WTC11 (cell line): ENCODE results near the gene APMAP. TPM values are rescaled to one million over a fixed set of nuclear protein-coding genes. Genes with fewer than 3 reads are reported as not detected.

Source experiments
- ATAC-seq: fragments of 200-7000 bp; cut with Tn5 transposase; 2 replicates; pipeline ENCODE4 v1.10.0; 2021; ENCODE audit warnings: mild to moderate bottlenecking, moderate library complexity
- CTCF ChIA-PET: fragments of 300-600 bp; sonication (Branson Sonifier 250); formaldehyde crosslinking; loops from one replicate; lab custom pipeline; 2021; ENCODE audit warnings: antibody characterized with exemption; lab: Charles Lee
- POLR2A ChIA-PET: fragments of 350-600 bp; sonication (Branson Sonifier 250); formaldehyde crosslinking; loops from one replicate; lab custom pipeline; 2021; ENCODE audit warnings: antibody characterized with exemption; lab: Charles Lee
- DNase-seq: peaks from one replicate; pipeline ENCODE4 v3.0.0; 2021; ENCODE audit warnings: low spot score
- H3K27ac Mint-ChIP-seq: 2 replicates; pipeline ENCODE4 v1.8.0; 2021; ENCODE audit warnings: mixed read lengths
- H3K27me3 Mint-ChIP-seq: 2 replicates; pipeline ENCODE4 v1.8.0; 2021; ENCODE audit warnings: low read depth, mild to moderate bottlenecking, moderate library complexity, mixed read lengths
- H3K36me3 Mint-ChIP-seq: 2 replicates; pipeline ENCODE4 v1.8.0; 2021; ENCODE audit warnings: mixed read lengths
- H3K4me1 Mint-ChIP-seq: 2 replicates; pipeline ENCODE4 v1.8.0; 2022; ENCODE audit warnings: mixed read lengths
- H3K4me3 Mint-ChIP-seq: 2 replicates; pipeline ENCODE4 v1.8.0; 2021; ENCODE audit warnings: mild to moderate bottlenecking, moderate library complexity, mixed read lengths
- H3K9me3 Mint-ChIP-seq: 2 replicates; pipeline ENCODE4 v1.8.0; 2021; ENCODE audit warnings: mixed read lengths
- EMX1 ChIP-seq: fragments of 250-450 bp; sonication (Bioruptor Pico); IDR thresholded peaks from 2 replicates; pipeline ENCODE4 v1.8.0; 2021; ENCODE audit warnings: mild to moderate bottlenecking
- GABPB1 ChIP-seq: sonication (generic); formaldehyde crosslinking; IDR thresholded peaks from 2 replicates; pipeline ENCODE4 v1.8.1; 2023; ENCODE audit warnings: mild to moderate bottlenecking, missing genetic modification reagents
- JAZF1 ChIP-seq: fragments of 250-450 bp; sonication (Bioruptor Pico); IDR thresholded peaks from 2 replicates; pipeline ENCODE4 v1.9.0; 2021; ENCODE audit warnings: moderate library complexity, mild to moderate bottlenecking, inconsistent platforms
- MYBL2 ChIP-seq: sonication (generic); formaldehyde crosslinking; IDR thresholded peaks from 2 replicates; pipeline ENCODE4 v1.8.1; 2023; ENCODE audit warnings: mild to moderate bottlenecking, moderate library complexity, missing genetic modification reagents
- NFATC4 ChIP-seq: fragments of 250-450 bp; sonication (Bioruptor Pico); IDR thresholded peaks from 2 replicates; pipeline ENCODE4 v1.9.0; 2021; ENCODE audit warnings: mild to moderate bottlenecking
- NR2C2 ChIP-seq: sonication (generic); formaldehyde crosslinking; IDR thresholded peaks from 2 replicates; pipeline ENCODE4 v1.8.0; 2022; ENCODE audit warnings: mild to moderate bottlenecking, missing genetic modification reagents
- NR3C1 ChIP-seq: sonication (generic); formaldehyde crosslinking; conservative IDR thresholded peaks from 2 replicates; pipeline ENCODE4 v1.8.1; 2023; ENCODE audit warnings: low read depth, mild to moderate bottlenecking, missing genetic modification reagents
- RELA ChIP-seq: sonication (generic); formaldehyde crosslinking; IDR thresholded peaks from 2 replicates; pipeline ENCODE4 v1.8.1; 2022; ENCODE audit warnings: missing genetic modification reagents, mild to moderate bottlenecking, borderline replicate concordance
- TCF7 ChIP-seq: sonication (generic); formaldehyde crosslinking; IDR thresholded peaks from 2 replicates; pipeline ENCODE4 v1.8.0; 2022; ENCODE audit warnings: mild to moderate bottlenecking, low read depth, missing genetic modification reagents, moderate library complexity
- TEAD4 ChIP-seq: sonication (generic); formaldehyde crosslinking; IDR thresholded peaks from 2 replicates; pipeline ENCODE4 v1.8.0; 2022; ENCODE audit warnings: mild to moderate bottlenecking, missing genetic modification reagents
- ZNF232 ChIP-seq: sonication (generic); formaldehyde crosslinking; IDR thresholded peaks from 2 replicates; pipeline ENCODE4 v1.8.0; 2022; ENCODE audit warnings: mild to moderate bottlenecking, missing genetic modification reagents
- ZNF263 ChIP-seq: sonication (generic); formaldehyde crosslinking; IDR thresholded peaks from 2 replicates; pipeline ENCODE4 v1.8.1; 2022; ENCODE audit warnings: low read depth, mild to moderate bottlenecking, moderate library complexity, missing genetic modification reagents
- ZNF317 ChIP-seq: sonication (generic); formaldehyde crosslinking; IDR thresholded peaks from 2 replicates; pipeline ENCODE4 v1.8.1; 2023; ENCODE audit warnings: low read depth, mild to moderate bottlenecking, moderate library complexity, missing genetic modification reagents, borderline replicate concordance
- total RNA-seq: library from RNA; stranded (reverse); gene quantifications from 3 replicates; pipeline ENCODE4 v1.2.3, GENCODE V29; 2021
- TF ChIP-seq, protein P1 (sequence below): sonication (generic); formaldehyde crosslinking; IDR thresholded peaks from 2 replicates; pipeline ENCODE4 v1.8.0; 2022; ENCODE audit warnings: missing genetic modification reagents
- TF ChIP-seq, protein P2 (sequence below): sonication (generic); formaldehyde crosslinking; IDR thresholded peaks from 2 replicates; pipeline ENCODE4 v1.8.0; 2022; ENCODE audit warnings: mild to moderate bottlenecking, missing genetic modification reagents
- TF ChIP-seq, protein P3 (sequence below): sonication (generic); formaldehyde crosslinking; IDR thresholded peaks from 2 replicates; pipeline ENCODE4 v1.8.0; 2023; ENCODE audit warnings: mild to moderate bottlenecking, missing genetic modification reagents
- TF ChIP-seq, protein P4 (sequence below): sonication (generic); formaldehyde crosslinking; IDR thresholded peaks from 2 replicates; pipeline ENCODE4 v1.8.1; 2023; ENCODE audit warnings: mild to moderate bottlenecking, missing genetic modification reagents
- TF ChIP-seq, protein P5 (sequence below): fragments of 200-600 bp; IDR thresholded peaks from 2 replicates; pipeline ENCODE4 v1.8.0; 2022; ENCODE audit warnings: antibody characterized with exemption
- TF ChIP-seq, protein P6 (sequence below): sonication (generic); formaldehyde crosslinking; IDR thresholded peaks from 2 replicates; pipeline ENCODE4 v1.8.1; 2023; ENCODE audit warnings: mild to moderate bottlenecking, missing genetic modification reagents, moderate library complexity

APMAP gene
- total RNA-seq, 1 experiment from 2014 or later = 55.3 TPM

DNA sequence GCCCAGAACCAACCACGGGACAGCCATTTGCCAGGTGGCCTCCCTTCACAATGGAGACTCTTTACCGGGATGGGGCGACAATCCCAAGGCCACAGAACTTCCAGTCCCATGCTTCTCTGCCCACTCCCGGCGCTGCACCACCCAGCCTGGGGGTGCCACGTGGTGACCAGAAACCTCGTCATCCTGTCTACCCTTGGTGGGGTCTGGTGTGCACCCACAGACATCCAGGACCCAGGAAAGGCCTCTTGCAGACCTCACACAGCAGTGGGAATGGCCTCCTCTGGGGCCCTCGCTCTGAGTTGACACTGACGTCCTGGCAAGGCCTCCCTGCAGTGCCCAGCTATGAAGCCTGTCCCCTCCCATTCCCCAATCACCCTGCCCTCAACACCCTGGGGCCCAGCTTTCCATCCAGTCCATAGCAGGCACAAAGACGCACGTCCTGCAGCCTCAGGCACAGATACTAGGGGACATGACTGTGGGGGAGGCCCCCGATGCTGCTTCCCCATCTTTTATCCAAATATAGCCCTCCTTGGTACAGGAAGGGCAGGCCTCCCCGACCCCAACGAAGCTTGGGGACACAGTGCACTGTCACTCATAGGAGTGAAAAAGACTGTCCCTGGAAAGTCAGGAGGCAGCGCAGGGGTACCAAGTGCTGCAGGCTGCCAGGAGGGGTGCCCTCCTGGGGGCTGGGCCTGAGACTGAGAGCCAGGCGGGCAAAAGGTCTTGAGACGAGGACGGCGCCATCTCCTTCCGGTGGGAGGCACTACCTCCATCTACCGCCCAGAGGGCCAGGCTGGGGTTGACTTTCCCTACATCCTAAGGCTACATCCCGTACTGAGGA, 36.3 kb downstream of the APMAP start:
- Mint-ChIP-seq H3K27me3 (no peaks in the 10 kb centered on the region), H3K4me3 (no peak overlapping the region), H3K9me3 (no peaks in the 10 kb centered on the region), H3K36me3 (no peaks in the 10 kb centered on the region), H3K27ac (no peak overlapping the region), H3K4me1 (peaks cover 14% of the 10 kb centered on the region)
- TF ChIP-seq JAZF1 (no peak), TEAD4 (CRISPR knock-in tag) (no peak), NFATC4 (CRISPR knock-in tag) (no peak), ZNF317 (CRISPR knock-in tag) (no peak), MYBL2 (CRISPR knock-in tag) (no peak), RELA (no peak), ZNF232 (CRISPR knock-in tag) (no peak), ZNF263 (CRISPR knock-in tag) (no peak), TCF7 (CRISPR knock-in tag) (no peak), NR3C1 (CRISPR knock-in tag) (no peak)
- TF ChIP-seq, protein P1, sequence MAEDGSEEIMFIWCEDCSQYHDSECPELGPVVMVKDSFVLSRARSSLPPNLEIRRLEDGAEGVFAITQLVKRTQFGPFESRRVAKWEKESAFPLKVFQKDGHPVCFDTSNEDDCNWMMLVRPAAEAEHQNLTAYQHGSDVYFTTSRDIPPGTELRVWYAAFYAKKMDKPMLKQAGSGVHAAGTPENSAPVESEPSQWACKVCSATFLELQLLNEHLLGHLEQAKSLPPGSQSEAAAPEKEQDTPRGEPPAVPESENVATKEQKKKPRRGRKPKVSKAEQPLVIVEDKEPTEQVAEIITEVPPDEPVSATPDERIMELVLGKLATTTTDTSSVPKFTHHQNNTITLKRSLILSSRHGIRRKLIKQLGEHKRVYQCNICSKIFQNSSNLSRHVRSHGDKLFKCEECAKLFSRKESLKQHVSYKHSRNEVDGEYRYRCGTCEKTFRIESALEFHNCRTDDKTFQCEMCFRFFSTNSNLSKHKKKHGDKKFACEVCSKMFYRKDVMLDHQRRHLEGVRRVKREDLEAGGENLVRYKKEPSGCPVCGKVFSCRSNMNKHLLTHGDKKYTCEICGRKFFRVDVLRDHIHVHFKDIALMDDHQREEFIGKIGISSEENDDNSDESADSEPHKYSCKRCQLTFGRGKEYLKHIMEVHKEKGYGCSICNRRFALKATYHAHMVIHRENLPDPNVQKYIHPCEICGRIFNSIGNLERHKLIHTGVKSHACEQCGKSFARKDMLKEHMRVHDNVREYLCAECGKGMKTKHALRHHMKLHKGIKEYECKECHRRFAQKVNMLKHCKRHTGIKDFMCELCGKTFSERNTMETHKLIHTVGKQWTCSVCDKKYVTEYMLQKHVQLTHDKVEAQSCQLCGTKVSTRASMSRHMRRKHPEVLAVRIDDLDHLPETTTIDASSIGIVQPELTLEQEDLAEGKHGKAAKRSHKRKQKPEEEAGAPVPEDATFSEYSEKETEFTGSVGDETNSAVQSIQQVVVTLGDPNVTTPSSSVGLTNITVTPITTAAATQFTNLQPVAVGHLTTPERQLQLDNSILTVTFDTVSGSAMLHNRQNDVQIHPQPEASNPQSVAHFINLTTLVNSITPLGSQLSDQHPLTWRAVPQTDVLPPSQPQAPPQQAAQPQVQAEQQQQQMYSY (CRISPR knock-in tag) = no peak
- TF ChIP-seq, protein P2, sequence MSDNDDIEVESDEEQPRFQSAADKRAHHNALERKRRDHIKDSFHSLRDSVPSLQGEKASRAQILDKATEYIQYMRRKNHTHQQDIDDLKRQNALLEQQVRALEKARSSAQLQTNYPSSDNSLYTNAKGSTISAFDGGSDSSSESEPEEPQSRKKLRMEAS = no peak
- TF ChIP-seq, protein P3, sequence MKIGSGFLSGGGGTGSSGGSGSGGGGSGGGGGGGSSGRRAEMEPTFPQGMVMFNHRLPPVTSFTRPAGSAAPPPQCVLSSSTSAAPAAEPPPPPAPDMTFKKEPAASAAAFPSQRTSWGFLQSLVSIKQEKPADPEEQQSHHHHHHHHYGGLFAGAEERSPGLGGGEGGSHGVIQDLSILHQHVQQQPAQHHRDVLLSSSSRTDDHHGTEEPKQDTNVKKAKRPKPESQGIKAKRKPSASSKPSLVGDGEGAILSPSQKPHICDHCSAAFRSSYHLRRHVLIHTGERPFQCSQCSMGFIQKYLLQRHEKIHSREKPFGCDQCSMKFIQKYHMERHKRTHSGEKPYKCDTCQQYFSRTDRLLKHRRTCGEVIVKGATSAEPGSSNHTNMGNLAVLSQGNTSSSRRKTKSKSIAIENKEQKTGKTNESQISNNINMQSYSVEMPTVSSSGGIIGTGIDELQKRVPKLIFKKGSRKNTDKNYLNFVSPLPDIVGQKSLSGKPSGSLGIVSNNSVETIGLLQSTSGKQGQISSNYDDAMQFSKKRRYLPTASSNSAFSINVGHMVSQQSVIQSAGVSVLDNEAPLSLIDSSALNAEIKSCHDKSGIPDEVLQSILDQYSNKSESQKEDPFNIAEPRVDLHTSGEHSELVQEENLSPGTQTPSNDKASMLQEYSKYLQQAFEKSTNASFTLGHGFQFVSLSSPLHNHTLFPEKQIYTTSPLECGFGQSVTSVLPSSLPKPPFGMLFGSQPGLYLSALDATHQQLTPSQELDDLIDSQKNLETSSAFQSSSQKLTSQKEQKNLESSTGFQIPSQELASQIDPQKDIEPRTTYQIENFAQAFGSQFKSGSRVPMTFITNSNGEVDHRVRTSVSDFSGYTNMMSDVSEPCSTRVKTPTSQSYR = no peak
- TF ChIP-seq, protein P4, sequence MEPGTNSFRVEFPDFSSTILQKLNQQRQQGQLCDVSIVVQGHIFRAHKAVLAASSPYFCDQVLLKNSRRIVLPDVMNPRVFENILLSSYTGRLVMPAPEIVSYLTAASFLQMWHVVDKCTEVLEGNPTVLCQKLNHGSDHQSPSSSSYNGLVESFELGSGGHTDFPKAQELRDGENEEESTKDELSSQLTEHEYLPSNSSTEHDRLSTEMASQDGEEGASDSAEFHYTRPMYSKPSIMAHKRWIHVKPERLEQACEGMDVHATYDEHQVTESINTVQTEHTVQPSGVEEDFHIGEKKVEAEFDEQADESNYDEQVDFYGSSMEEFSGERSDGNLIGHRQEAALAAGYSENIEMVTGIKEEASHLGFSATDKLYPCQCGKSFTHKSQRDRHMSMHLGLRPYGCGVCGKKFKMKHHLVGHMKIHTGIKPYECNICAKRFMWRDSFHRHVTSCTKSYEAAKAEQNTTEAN = no peak
- ChIA-PET POLR2A (no interaction called here), CTCF (interaction anchor here (0.7 to 3.2 kb wide), 2 partner anchors 25 to 841 kb away, joined by 4 to 11 read pairs; no protein-coding TSS in a partner anchor)
- DNase-seq = no peak
- no peak for ATAC-seq

DNA sequence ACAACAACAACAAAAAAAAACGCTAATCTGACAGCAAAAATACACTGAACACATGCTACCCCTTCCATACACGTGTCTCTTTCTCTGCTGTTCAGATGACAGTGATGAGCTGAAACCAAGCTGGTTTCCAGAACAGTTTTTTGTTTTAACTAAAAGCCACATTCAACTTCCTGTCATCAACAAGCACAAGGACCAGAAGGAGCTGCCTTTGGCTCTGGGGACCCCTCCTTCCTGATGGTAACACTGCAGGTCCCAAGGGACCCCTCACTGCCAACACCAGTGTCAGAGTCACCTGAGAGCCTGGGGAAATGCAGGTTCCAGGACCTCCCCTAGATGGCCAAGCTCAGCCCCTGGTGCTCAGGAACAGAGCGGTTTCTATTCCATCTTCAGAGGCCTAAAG, 37.5 kb downstream of the APMAP start:
- no peaks in the 10 kb centered on the region for H3K9me3 Mint-ChIP-seq
- H3K27me3 Mint-ChIP-seq = no peaks in the 10 kb centered on the region
- peaks cover 14% of the 10 kb centered on the region for H3K4me1 Mint-ChIP-seq
- H3K4me3 Mint-ChIP-seq = no peak overlapping the region
- ATAC-seq = no peak
- no peak for TF ChIP-seq MYBL2 (CRISPR knock-in tag)
- TF ChIP-seq EMX1 (CRISPR knock-in tag) = no peak
- no peak for TF ChIP-seq NR2C2
- TF ChIP-seq, protein P5, sequence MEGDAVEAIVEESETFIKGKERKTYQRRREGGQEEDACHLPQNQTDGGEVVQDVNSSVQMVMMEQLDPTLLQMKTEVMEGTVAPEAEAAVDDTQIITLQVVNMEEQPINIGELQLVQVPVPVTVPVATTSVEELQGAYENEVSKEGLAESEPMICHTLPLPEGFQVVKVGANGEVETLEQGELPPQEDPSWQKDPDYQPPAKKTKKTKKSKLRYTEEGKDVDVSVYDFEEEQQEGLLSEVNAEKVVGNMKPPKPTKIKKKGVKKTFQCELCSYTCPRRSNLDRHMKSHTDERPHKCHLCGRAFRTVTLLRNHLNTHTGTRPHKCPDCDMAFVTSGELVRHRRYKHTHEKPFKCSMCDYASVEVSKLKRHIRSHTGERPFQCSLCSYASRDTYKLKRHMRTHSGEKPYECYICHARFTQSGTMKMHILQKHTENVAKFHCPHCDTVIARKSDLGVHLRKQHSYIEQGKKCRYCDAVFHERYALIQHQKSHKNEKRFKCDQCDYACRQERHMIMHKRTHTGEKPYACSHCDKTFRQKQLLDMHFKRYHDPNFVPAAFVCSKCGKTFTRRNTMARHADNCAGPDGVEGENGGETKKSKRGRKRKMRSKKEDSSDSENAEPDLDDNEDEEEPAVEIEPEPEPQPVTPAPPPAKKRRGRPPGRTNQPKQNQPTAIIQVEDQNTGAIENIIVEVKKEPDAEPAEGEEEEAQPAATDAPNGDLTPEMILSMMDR = no peak
- no peak for TF ChIP-seq GABPB1
- TF ChIP-seq, protein P6, sequence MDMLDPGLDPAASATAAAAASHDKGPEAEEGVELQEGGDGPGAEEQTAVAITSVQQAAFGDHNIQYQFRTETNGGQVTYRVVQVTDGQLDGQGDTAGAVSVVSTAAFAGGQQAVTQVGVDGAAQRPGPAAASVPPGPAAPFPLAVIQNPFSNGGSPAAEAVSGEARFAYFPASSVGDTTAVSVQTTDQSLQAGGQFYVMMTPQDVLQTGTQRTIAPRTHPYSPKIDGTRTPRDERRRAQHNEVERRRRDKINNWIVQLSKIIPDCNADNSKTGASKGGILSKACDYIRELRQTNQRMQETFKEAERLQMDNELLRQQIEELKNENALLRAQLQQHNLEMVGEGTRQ (CRISPR knock-in tag) = no peak
- H3K36me3 Mint-ChIP-seq = no peaks in the 10 kb centered on the region
- no peak for DNase-seq
- POLR2A ChIA-PET = interaction anchor here (1.1 kb wide), 1 partner anchor 12 kb away, joined by 3 read pairs; no protein-coding TSS in a partner anchor
- H3K27ac Mint-ChIP-seq = no peak overlapping the region
- CTCF ChIA-PET = interaction anchor here (0.6 to 3.2 kb wide), 4 partner anchors 9 to 840 kb away, joined by 3 to 11 read pairs (median 4); no protein-coding TSS in a partner anchor
